ENCODE results near the gene FAM222A.
A peak's percentile ranks its signal among the peaks of the same experiment; 100 is the strongest.

The FAM222A gene

GRCh38 chr12:109713187-109714070 is at the start of gene FAM222A:
Gene FAM222A (plus strand): TSS chr12:109713825. CDS start chr12:109744147, 30,322 bp downstream.
- DNase-seq (ENCODE audit: low read depth in 1 of 2, low spot score in 1 of 2): peak; percentile 97

- no peak for DNase-seq (ENCODE audit: low read depth in 1 of 2, low spot score in 1 of 2)
These were observed 49.2 kb upstream of the FAM222A start for GRCh38 chr12:109664402-109664801.

- DNase-seq (ENCODE audit: low read depth in 1 of 2, low spot score in 1 of 2): no peak
These were observed 47.6 kb upstream of the FAM222A start for GRCh38 chr12:109666068-109666467.

GRCh38 chr12:109670731-109671130 is 42.9 kb upstream of the FAM222A start:
- no peak for DNase-seq (ENCODE audit: low read depth in 1 of 2, low spot score in 1 of 2)

- no peak for DNase-seq (ENCODE audit: low read depth in 1 of 2, low spot score in 1 of 2)
These were observed 42.1 kb upstream of the FAM222A start for GRCh38 chr12:109671502-109671901.

GRCh38 chr12:109673379-109673778 is 40.2 kb upstream of the FAM222A start:
- DNase-seq (ENCODE audit: low read depth in 1 of 2, low spot score in 1 of 2): no peak

- no peak for DNase-seq (ENCODE audit: low read depth in 1 of 2, low spot score in 1 of 2)
These were observed 39.7 kb upstream of the FAM222A start for GRCh38 chr12:109673884-109674283.

- DNase-seq (ENCODE audit: low read depth in 1 of 2, low spot score in 1 of 2): no peak
These were observed 38.2 kb upstream of the FAM222A start for GRCh38 chr12:109675411-109675810.

GRCh38 chr12:109677279-109677691 is 36.3 kb upstream of the FAM222A start:
- DNase-seq (ENCODE audit: low read depth in 1 of 2, low spot score in 1 of 2): no peak

GRCh38 chr12:109678719-109679118 is 34.9 kb upstream of the FAM222A start:
- no peak for DNase-seq (ENCODE audit: low read depth in 1 of 2, low spot score in 1 of 2)

GRCh38 chr12:109679501-109680263 is 33.9 kb upstream of the FAM222A start:
- DNase-seq (ENCODE audit: low read depth in 1 of 2, low spot score in 1 of 2): no peak

GRCh38 chr12:109680264-109681005 is 33.2 kb upstream of the FAM222A start:
- no peak for DNase-seq (ENCODE audit: low read depth in 1 of 2, low spot score in 1 of 2)

GRCh38 chr12:109681986-109682707 is 31.5 kb upstream of the FAM222A start:
- DNase-seq (ENCODE audit: low read depth in 1 of 2, low spot score in 1 of 2): no peak

GRCh38 chr12:109682708-109683060 is 30.9 kb upstream of the FAM222A start:
- DNase-seq (ENCODE audit: low read depth in 1 of 2, low spot score in 1 of 2): no peak

GRCh38 chr12:109683316-109683715 is 30.3 kb upstream of the FAM222A start:
- no peak for DNase-seq (ENCODE audit: low read depth in 1 of 2, low spot score in 1 of 2)

- no peak for DNase-seq (ENCODE audit: low read depth in 1 of 2, low spot score in 1 of 2)
These were observed 27.8 kb upstream of the FAM222A start for GRCh38 chr12:109685574-109686447.

GRCh38 chr12:109686523-109686922 is 27.1 kb upstream of the FAM222A start:
- DNase-seq (ENCODE audit: low read depth in 1 of 2, low spot score in 1 of 2): no peak

GRCh38 chr12:109687250-109687649 is 26.4 kb upstream of the FAM222A start:
- no peak for DNase-seq (ENCODE audit: low read depth in 1 of 2, low spot score in 1 of 2)

GRCh38 chr12:109689426-109689825 is 24.2 kb upstream of the FAM222A start:
- no peak for DNase-seq (ENCODE audit: low read depth in 1 of 2, low spot score in 1 of 2)

- no peak for DNase-seq (ENCODE audit: low read depth in 1 of 2, low spot score in 1 of 2)
These were observed 20.5 kb upstream of the FAM222A start for GRCh38 chr12:109693160-109693559.

Data from stimulated activated CD4-positive, alpha-beta T cell treated with anti-CD3 and anti-CD28 coated beads, Interleukin-15, amount 100 ng/mL, for 1 hour (primary cell).